ENCODE results near the gene ZC3H12A.
A peak's percentile ranks its signal among the peaks of the same experiment; 100 is the strongest.

The ZC3H12A gene

GRCh38 chr1:37474697-37475379, 458 bp downstream of the ZC3H12A start:
- no peak for TF ChIP-seq YY1 (IDR thresholded peaks at IDR 0.05; ENCODE audit: insufficient read depth, insufficient read length)
- TF ChIP-seq ZNF274 (IDR thresholded peaks at IDR 0.05; ENCODE audit: low read depth, low read length): no peak
- TF ChIP-seq SUZ12 (IDR thresholded peaks at IDR 0.05; ENCODE audit: extremely low read depth, insufficient read depth, insufficient read length): no peak
- no peak for DNase-seq (ENCODE audit: low read depth, low spot score)

DNA sequence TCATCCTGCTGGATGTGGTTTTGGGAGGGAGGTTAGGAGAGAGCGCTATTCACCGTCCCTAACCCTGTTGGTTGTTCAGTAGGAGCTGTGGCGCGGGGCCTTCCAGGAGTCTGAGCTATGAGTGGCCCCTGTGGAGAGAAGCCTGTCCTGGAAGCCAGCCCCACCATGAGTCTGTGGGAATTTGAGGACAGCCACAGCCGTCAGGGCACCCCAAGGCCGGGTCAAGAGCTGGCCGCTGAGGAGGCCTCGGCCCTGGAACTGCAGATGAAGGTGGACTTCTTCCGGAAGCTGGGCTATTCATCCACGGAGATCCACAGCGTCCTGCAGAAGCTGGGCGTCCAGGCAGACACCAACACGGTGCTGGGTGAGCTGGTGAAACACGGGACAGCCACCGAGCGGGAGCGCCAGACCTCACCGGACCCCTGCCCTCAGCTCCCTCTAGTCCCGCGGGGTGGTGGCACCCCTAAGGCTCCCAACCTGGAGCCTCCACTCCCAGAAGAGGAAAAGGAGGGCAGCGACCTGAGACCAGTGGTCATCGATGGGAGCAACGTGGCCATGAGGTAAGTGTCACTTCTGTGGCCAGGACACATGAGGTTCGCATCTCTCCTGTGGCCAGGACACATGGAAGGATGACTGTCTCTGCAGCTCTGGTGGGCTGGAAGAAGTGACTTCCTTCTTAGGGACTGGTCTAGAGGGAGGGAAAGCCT, 1.2 kb downstream of the ZC3H12A start:
- no peak for DNase-seq (ENCODE audit: low read depth, low spot score)
- TF ChIP-seq YY1 (IDR thresholded peaks at IDR 0.05; ENCODE audit: insufficient read depth, insufficient read length) (no peak), SUZ12 (IDR thresholded peaks at IDR 0.05; ENCODE audit: extremely low read depth, insufficient read depth, insufficient read length) (no peak), ZNF274 (IDR thresholded peaks at IDR 0.05; ENCODE audit: low read depth, low read length) (no peak)
- no peaks in the 10 kb centered on the region for H3K9me3 ChIP-seq (ENCODE audit: insufficient read depth, low read length)
- peaks cover 50% of the 10 kb centered on the region for H3K36me3 ChIP-seq (ENCODE audit: insufficient read depth, insufficient read length, low read length)
- peak overlapping the region; percentile 80 for H3K9ac ChIP-seq (ENCODE audit: insufficient read length, low read depth)
- H3K27me3 ChIP-seq (ENCODE audit: insufficient read depth, insufficient read length): peaks cover 19% of the 10 kb centered on the region
- H3K4me1 ChIP-seq (ENCODE audit: insufficient read depth, insufficient read length): peaks cover 60% of the 10 kb centered on the region
- H3K4me3 ChIP-seq (ENCODE audit: insufficient read length, low read depth): peak overlapping the region; percentile 73

More at GRCh38 chr1:37474697-37475379, 458 bp downstream of the ZC3H12A start:
- H3K27me3 ChIP-seq (ENCODE audit: insufficient read depth, insufficient read length): peaks cover 19% of the 10 kb centered on the region
- peaks cover 57% of the 10 kb centered on the region for H3K4me1 ChIP-seq (ENCODE audit: insufficient read depth, insufficient read length)
- H3K4me3 ChIP-seq (ENCODE audit: insufficient read length, low read depth): peak overlapping the region; percentile 73
- H3K9me3 ChIP-seq (ENCODE audit: insufficient read depth, low read length): no peaks in the 10 kb centered on the region
- peaks cover 43% of the 10 kb centered on the region for H3K36me3 ChIP-seq (ENCODE audit: insufficient read depth, insufficient read length, low read length)
- H3K9ac ChIP-seq (ENCODE audit: insufficient read length, low read depth): peak overlapping the region; percentile 80

DNA sequence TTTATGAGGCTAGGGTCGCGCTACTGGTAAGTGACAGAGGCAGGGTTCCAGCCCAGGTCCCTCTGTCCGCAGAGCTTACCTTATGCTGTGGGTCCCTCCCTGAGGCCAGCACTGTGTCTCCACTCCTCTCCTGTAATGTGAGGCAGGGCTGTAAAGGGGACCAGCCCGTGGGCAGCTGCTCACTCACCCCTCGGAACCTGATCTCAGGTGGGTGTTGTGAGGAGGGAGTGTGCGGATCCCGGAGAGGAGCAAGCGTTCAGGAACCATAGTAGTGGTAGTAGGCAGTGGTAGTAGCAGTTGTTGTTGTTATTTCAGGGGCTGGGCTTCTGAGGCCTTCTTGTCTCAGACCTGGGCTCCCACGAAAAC, 1.7 kb downstream of the ZC3H12A start:
- H3K27me3 ChIP-seq (ENCODE audit: insufficient read depth, insufficient read length): peaks cover 19% of the 10 kb centered on the region
- peak overlapping the region; percentile 73 for H3K4me3 ChIP-seq (ENCODE audit: insufficient read length, low read depth)
- TF ChIP-seq SUZ12 (IDR thresholded peaks at IDR 0.05; ENCODE audit: extremely low read depth, insufficient read depth, insufficient read length) (no peak), YY1 (IDR thresholded peaks at IDR 0.05; ENCODE audit: insufficient read depth, insufficient read length) (no peak), ZNF274 (IDR thresholded peaks at IDR 0.05; ENCODE audit: low read depth, low read length) (no peak)
- peaks cover 60% of the 10 kb centered on the region for H3K4me1 ChIP-seq (ENCODE audit: insufficient read depth, insufficient read length)
- no peaks in the 10 kb centered on the region for H3K9me3 ChIP-seq (ENCODE audit: insufficient read depth, low read length)
- DNase-seq (ENCODE audit: low read depth, low spot score): no peak
- peak overlapping the region; percentile 80 for H3K9ac ChIP-seq (ENCODE audit: insufficient read length, low read depth)
- peaks cover 55% of the 10 kb centered on the region for H3K36me3 ChIP-seq (ENCODE audit: insufficient read depth, insufficient read length, low read length)

DNA sequence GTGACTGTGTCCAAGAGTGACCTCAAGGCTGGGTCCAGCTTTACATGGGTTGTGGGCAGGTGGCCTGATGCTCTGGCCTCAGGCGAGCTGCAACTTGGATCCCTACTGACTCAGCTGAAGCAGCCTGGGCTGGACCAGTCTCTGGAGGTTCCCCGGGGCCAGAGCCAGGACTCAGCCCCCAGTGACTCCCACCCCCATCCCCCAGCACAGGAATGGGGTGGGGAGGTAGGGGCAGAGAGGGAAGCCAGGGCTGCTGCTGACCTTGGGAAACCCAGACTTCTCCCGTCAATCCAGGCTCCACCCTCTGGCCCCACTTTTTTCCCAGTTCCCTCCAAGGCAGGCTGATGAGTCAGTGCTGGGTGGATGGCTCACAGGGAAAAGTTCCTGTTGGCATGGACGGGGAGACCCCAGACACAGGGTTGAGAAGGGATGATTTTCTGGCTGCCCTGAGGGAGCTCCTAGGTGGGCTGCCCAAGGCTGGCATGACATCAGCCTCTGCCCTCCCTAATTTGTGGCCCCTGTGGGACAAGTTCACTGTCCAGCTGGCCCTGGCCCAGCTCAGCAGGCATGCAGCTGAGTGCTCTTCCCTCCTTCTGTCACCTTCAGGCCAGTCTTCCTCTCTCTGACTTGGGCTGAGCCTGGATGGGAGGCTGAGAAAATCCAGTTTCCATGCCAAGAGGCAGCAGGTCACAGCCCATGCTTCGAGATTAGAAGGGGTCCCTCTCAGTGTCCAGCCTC, 2.2 kb downstream of the ZC3H12A start:
- H3K4me3 ChIP-seq (ENCODE audit: insufficient read length, low read depth): peak overlapping the region; percentile 13
- peak overlapping the region; percentile 80 for H3K9ac ChIP-seq (ENCODE audit: insufficient read length, low read depth)
- H3K27me3 ChIP-seq (ENCODE audit: insufficient read depth, insufficient read length): peaks cover 19% of the 10 kb centered on the region
- TF ChIP-seq YY1 (IDR thresholded peaks at IDR 0.05; ENCODE audit: insufficient read depth, insufficient read length) (no peak), SUZ12 (IDR thresholded peaks at IDR 0.05; ENCODE audit: extremely low read depth, insufficient read depth, insufficient read length) (no peak), ZNF274 (IDR thresholded peaks at IDR 0.05; ENCODE audit: low read depth, low read length) (no peak)
- no peak for DNase-seq (ENCODE audit: low read depth, low spot score)
- H3K4me1 ChIP-seq (ENCODE audit: insufficient read depth, insufficient read length): peaks cover 56% of the 10 kb centered on the region
- H3K9me3 ChIP-seq (ENCODE audit: insufficient read depth, low read length): no peaks in the 10 kb centered on the region
- peaks cover 61% of the 10 kb centered on the region for H3K36me3 ChIP-seq (ENCODE audit: insufficient read depth, insufficient read length, low read length)

GRCh38 chr1:37477198-37477931, 3.0 kb downstream of the ZC3H12A start:
- no peak for TF ChIP-seq SUZ12 (IDR thresholded peaks at IDR 0.05; ENCODE audit: extremely low read depth, insufficient read depth, insufficient read length)
- no peak for TF ChIP-seq ZNF274 (IDR thresholded peaks at IDR 0.05; ENCODE audit: low read depth, low read length)
- TF ChIP-seq YY1 (IDR thresholded peaks at IDR 0.05; ENCODE audit: insufficient read depth, insufficient read length): no peak
- Histone ChIP-seq H3K9ac (ENCODE audit: insufficient read length, low read depth) (peak overlapping the region; percentile 80), H3K9me3 (ENCODE audit: insufficient read depth, low read length) (no peaks in the 10 kb centered on the region), H3K4me1 (ENCODE audit: insufficient read depth, insufficient read length) (peaks cover 49% of the 10 kb centered on the region), H3K36me3 (ENCODE audit: insufficient read depth, insufficient read length, low read length) (peaks cover 68% of the 10 kb centered on the region), H3K27me3 (ENCODE audit: insufficient read depth, insufficient read length) (peaks cover 18% of the 10 kb centered on the region), H3K4me3 (ENCODE audit: insufficient read length, low read depth) (peak overlapping the region; percentile 13)
- DNase-seq (ENCODE audit: low read depth, low spot score): peak; percentile 32

- DNase-seq (ENCODE audit: low read depth, low spot score): no peak
- Histone ChIP-seq H3K9ac (ENCODE audit: insufficient read length, low read depth) (peak overlapping the region; percentile 46), H3K4me1 (ENCODE audit: insufficient read depth, insufficient read length) (peaks cover 47% of the 10 kb centered on the region), H3K9me3 (ENCODE audit: insufficient read depth, low read length) (no peaks in the 10 kb centered on the region), H3K27me3 (ENCODE audit: insufficient read depth, insufficient read length) (peaks cover 12% of the 10 kb centered on the region), H3K4me3 (ENCODE audit: insufficient read length, low read depth) (peak overlapping the region; percentile 5), H3K36me3 (ENCODE audit: insufficient read depth, insufficient read length, low read length) (peaks cover 74% of the 10 kb centered on the region)
- TF ChIP-seq YY1 (IDR thresholded peaks at IDR 0.05; ENCODE audit: insufficient read depth, insufficient read length) (no peak), SUZ12 (IDR thresholded peaks at IDR 0.05; ENCODE audit: extremely low read depth, insufficient read depth, insufficient read length) (no peak), ZNF274 (IDR thresholded peaks at IDR 0.05; ENCODE audit: low read depth, low read length) (no peak)
Observed at GRCh38 chr1:37477946-37478345, 3.6 kb downstream of the ZC3H12A start.
